Prostate gland (tissue), 2 donors: Measurements from ENCODE around the gene NR3C1. TPM values are rescaled to one million over a fixed set of nuclear protein-coding genes. Genes with fewer than 3 reads are reported as not detected.

Source experiments
- DNase-seq: peaks from one replicate; pipeline ENCODE4 v3.0.0-alpha.2; 2019; ENCODE audit warnings: low spot score
- H3K27ac ChIP-seq, 2 donors: fragments of 200-600 bp; sonication (generic); 2 replicates each; pipeline ENCODE4 v1.5.1; 2017 to 2019
- H3K27me3 ChIP-seq: fragments of 200-600 bp; sonication (generic); replicated peaks from 2 replicates; pipeline ENCODE4 v1.5.1; 2019; ENCODE audit not compliant: insufficient read depth
- H3K36me3 ChIP-seq, 2 donors: fragments of 200-600 bp; sonication (generic); 1 replicate in 1 of 2; 2 replicates in 1 of 2; pipeline versions ENCODE4 v1.5.1 to v1.8.1; 2017 to 2019
- H3K4me1 ChIP-seq: fragments of 200-600 bp; sonication (generic); replicated peaks from 2 replicates; pipeline ENCODE4 v1.5.1; 2019
- H3K4me3 ChIP-seq, 2 donors: fragments of 200-600 bp; sonication (generic); 2 replicates each; pipeline ENCODE4 v1.5.1; 2017 to 2019
- H3K9me3 ChIP-seq: fragments of 200-600 bp; sonication (generic); 2 replicates; pipeline ENCODE4 v1.5.1; 2017
- POLR2A ChIP-seq: fragments of 450-650 bp; IDR thresholded peaks from one replicate; pipeline ENCODE4 v1.6.1; 2016; ENCODE audit warnings: antibody characterized with exemption, mild to moderate bottlenecking
- POLR2AphosphoS5 ChIP-seq: sonication (generic); formaldehyde crosslinking; IDR thresholded peaks from one replicate; pipeline ENCODE4 v1.6.1; 2017; ENCODE audit warnings: antibody characterized with exemption
- WGBS: methylation state at CpG from one replicate; pipeline ENCODE4 v1.1.5; 2018; 5-methylcytosine and 5-hydroxymethylcytosine counted together
- intact Hi-C: fragments of 100-400 bp; cut with DNase I; formaldehyde crosslinking; loops from one replicate; pipeline ENCODE4 v1.14.2; 2022
- total RNA-seq, 2 donors: library from RNA; depleted of rRNA; stranded (reverse); fragments of >200 nt; gene quantifications; one replicate each; pipeline ENCODE4 v1.1.0, GENCODE V29; 2016
- TF ChIP-seq, protein P1 (sequence below), 4 experiments: fragments of 200-600 bp in 2 of 4; fragments of 450-650 bp in 2 of 4; sonication (generic) in 2 of 4; IDR thresholded peaks; 1 replicate in 3 of 4; 2 replicates in 1 of 4; pipeline ENCODE4 v1.5.1; 2016 to 2019; ENCODE audit warnings: antibody characterized with exemption in 4 of 4, mild to moderate bottlenecking in 2 of 4, moderate library complexity in 2 of 4

The NR3C1 gene
- total RNA-seq, 2 donors from 2014 or later, result 42.4 to 55.5 TPM

DNA sequence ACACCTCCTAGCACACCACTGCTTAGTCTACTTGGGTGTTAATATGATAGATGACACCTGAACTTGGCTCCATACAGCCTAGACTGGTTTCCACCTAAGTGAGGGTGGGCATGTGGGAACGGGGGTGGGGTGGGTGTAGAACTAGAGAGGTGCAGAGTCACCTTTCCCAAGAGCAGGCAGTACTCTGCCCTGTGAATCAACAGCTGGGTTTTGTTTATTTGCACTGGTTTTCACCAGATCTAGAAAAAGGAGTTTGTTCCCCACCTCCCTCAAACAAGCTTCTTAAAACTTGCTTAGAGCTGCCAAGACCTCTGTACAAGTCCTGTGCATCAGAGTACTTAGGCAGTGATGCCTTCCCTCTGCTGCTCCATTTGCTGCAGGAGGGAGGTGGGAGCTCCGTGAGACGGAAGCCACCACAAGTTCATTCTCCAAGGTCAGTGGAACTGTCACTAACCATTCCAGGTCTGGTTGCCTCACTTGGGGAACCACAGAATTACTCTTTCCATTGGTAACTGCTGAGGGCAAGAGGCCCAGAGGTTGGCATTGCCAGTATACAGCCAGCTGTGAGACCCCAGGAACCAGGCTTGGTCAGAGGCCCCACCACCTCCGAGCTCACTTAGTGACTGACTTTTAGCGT, 163.5 kb downstream of the NR3C1 start:
- intact Hi-C loops, result loop anchor here (10.0 kb wide), 1 partner anchor 95 kb away; no protein-coding TSS in a partner anchor
- H3K27ac ChIP-seq, result no peak overlapping the region
- no peak overlapping the region for H3K4me3 ChIP-seq
- no peaks in the 10 kb centered on the region for H3K27me3 ChIP-seq
- H3K9me3 ChIP-seq, result no peaks in the 10 kb centered on the region
- no peaks in the 10 kb centered on the region for H3K4me1 ChIP-seq
- no peak for TF ChIP-seq POLR2A
- no peaks in the 10 kb centered on the region for H3K36me3 ChIP-seq
- DNase-seq, result no peak
- WGBS, result 79% methylated on average over 5 of the region's 5 CpGs

DNA sequence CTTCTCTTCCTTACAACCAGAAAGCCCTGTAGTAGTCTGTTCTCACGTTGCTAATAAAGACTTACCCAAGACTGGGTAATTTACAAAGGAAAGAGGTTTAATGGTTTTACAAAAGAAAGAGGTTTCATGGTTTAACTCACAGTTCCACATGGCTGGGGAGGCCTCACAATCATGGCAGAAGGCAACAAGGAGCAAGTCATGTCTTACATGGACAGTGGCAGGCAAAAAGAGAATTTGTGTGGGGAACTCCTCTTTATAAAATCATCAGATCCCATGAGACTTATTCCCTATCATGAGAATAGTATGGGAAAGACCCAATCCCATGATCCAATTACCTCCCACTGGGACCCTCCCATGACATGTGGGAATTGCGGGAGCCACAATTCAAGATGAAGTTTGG, 164.9 kb downstream of the NR3C1 start:
- H3K27ac ChIP-seq, result no peak overlapping the region
- WGBS, result 86% methylated on average over 2 of the region's 2 CpGs
- H3K4me3 ChIP-seq, result no peak overlapping the region
- H3K36me3 ChIP-seq, result no peaks in the 10 kb centered on the region
- intact Hi-C loops, result no loop called here
- H3K9me3 ChIP-seq, result no peaks in the 10 kb centered on the region
- no peaks in the 10 kb centered on the region for H3K4me1 ChIP-seq
- TF ChIP-seq POLR2AphosphoS5 (no peak), POLR2A (no peak)
- TF ChIP-seq, protein P1, sequence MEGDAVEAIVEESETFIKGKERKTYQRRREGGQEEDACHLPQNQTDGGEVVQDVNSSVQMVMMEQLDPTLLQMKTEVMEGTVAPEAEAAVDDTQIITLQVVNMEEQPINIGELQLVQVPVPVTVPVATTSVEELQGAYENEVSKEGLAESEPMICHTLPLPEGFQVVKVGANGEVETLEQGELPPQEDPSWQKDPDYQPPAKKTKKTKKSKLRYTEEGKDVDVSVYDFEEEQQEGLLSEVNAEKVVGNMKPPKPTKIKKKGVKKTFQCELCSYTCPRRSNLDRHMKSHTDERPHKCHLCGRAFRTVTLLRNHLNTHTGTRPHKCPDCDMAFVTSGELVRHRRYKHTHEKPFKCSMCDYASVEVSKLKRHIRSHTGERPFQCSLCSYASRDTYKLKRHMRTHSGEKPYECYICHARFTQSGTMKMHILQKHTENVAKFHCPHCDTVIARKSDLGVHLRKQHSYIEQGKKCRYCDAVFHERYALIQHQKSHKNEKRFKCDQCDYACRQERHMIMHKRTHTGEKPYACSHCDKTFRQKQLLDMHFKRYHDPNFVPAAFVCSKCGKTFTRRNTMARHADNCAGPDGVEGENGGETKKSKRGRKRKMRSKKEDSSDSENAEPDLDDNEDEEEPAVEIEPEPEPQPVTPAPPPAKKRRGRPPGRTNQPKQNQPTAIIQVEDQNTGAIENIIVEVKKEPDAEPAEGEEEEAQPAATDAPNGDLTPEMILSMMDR (IDR thresholded peaks at IDR 0.05), result no peak
- no peaks in the 10 kb centered on the region for H3K27me3 ChIP-seq
- DNase-seq, result no peak

DNA sequence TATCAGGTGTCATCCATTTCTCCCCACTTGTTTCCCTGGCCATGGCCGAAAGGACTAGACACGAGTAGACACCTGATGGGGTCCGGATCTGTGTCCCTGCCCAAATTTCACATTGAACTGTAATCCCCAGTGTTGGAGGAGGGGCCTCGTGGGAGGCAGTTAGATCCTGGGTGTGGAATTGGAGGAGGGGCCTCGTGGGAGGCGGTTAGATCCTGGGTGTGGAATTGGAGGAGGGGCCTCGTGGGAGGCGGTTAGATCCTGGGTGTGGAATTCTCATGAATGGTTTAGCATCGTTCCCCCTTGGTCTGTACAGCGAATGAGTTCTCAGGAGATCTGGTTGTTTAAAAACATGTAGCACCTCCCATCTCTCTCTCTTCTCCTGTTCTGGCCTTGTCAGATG, 165.8 kb downstream of the NR3C1 start:
- Histone ChIP-seq H3K9me3 (no peaks in the 10 kb centered on the region), H3K27me3 (no peaks in the 10 kb centered on the region), H3K4me1 (no peaks in the 10 kb centered on the region), H3K36me3 (no peaks in the 10 kb centered on the region), H3K4me3 (no peak overlapping the region), H3K27ac (no peak overlapping the region)
- TF ChIP-seq, protein P1 (IDR thresholded peaks at IDR 0.05), result no peak
- TF ChIP-seq POLR2A (no peak), POLR2AphosphoS5 (no peak)
- WGBS, result 88% methylated on average over 10 of the region's 10 CpGs
- intact Hi-C loops, result no loop called here
- no peak for DNase-seq

DNA sequence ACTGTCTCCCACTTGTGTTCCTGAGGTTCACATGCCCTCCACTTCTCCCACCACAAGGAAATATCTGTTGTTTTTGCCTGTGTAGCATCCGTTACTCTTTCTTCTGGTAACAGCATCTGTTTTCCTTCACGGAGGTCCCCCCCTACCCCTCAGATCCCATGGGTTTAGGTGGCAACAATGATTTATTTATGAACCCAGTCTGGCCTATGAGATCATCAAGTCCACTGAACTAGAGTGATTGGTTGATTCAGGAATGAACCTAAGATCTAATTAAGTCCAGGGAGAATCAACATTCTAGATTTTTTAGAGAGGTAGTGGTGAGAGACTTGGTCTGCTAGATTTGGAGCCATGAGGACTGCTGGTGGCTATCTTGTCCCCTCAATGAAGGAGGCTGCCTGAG, 166.8 kb downstream of the NR3C1 start:
- Histone ChIP-seq H3K36me3 (no peaks in the 10 kb centered on the region), H3K4me1 (no peaks in the 10 kb centered on the region), H3K9me3 (no peaks in the 10 kb centered on the region), H3K4me3 (no peak overlapping the region), H3K27me3 (no peaks in the 10 kb centered on the region), H3K27ac (no peak overlapping the region)
- 87% methylated on average over 2 of the region's 2 CpGs for WGBS
- intact Hi-C loops, result no loop called here
- no peak for TF ChIP-seq POLR2AphosphoS5
- TF ChIP-seq, protein P1 (IDR thresholded peaks at IDR 0.05), result no peak
- no peak for DNase-seq

DNA sequence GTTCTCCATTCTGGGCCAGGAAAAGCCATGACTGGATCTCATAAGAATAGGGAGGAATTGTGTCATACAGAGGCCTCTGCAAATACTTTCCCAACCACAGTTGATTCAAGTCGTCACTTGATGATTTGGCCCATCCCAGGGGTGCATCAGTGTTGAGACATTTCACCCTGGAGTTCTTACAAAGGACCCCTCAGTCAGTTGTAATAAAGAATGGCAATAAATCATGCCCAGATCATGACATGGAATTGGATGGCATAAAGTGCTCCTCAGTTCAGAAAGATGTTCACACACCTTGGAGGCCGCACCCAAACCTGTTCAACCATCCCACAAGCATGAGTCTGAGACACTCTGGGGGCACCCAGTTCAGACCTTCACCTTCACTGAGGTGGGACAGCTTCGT, 168.1 kb downstream of the NR3C1 start:
- intact Hi-C loops, result no loop called here

More for the DNA sequence above, 168.1 kb downstream of the NR3C1 start:
- 59% methylated on average over 3 of the region's 3 CpGs for WGBS
- Histone ChIP-seq H3K4me3 (no peak overlapping the region), H3K27ac (no peak overlapping the region), H3K27me3 (no peaks in the 10 kb centered on the region), H3K36me3 (no peaks in the 10 kb centered on the region), H3K4me1 (no peaks in the 10 kb centered on the region), H3K9me3 (no peaks in the 10 kb centered on the region)
- no peak for TF ChIP-seq POLR2AphosphoS5
- TF ChIP-seq POLR2A, result no peak
- TF ChIP-seq, protein P1 (IDR thresholded peaks at IDR 0.05), result no peak
- no peak for DNase-seq
